Stimulated activated CD8-positive, alpha-beta memory T cell treated with anti-CD3 and anti-CD28 coated beads, Interleukin-7, amount 100 ng/mL, for 48 hours (primary cell): ENCODE results near the gene SORCS2.

Experiments used
- DNase-seq, 2 donors: peaks; one replicate each; pipeline ENCODE4 v3.0.0-alpha.2; 2020; ENCODE audit warnings: low read depth in 1 of 2; ENCODE audit errors: extremely low read depth in 1 of 2

Gene SORCS2

GRCh38 chr4:7285244-7286094, 93.1 kb downstream of the SORCS2 start:
- no peak for DNase-seq

GRCh38 chr4:7286170-7286569, 93.8 kb downstream of the SORCS2 start:
- DNase-seq = no peak

- DNase-seq = no peak
These were observed 94.5 kb downstream of the SORCS2 start for GRCh38 chr4:7286798-7287197.

DNA sequence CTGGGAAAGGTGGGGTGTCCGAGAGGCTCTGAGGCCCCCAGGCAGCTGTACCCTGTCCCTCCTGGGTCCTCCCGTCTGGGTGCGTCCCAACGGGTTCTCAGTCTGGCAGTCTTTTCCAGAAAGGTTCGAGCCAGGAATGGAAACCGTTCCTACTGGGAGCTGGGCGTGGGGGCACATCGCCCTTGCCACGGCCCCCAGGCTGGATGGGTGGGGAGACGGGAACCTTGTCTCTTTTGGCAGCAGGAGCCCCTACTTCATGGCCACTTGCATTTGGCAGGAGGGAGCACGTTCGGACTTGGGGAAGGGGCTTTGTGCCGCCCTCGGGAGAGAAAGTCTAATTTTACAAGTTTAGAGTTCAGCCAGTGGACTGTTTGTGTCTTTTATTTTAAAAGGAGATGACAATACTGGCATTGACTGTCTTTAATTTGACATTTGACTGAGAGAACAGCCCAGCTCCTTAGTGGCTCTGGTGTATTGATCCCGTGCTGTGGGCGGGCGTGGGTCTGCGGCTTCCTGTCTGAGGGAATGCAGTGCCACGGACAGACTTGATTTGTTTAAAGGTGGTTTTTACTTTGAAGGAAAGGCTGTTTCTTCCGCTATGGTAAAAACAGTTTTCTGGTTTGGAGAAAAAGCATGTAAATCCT, 95.1 kb downstream of the SORCS2 start:
- DNase-seq = no peak

DNA sequence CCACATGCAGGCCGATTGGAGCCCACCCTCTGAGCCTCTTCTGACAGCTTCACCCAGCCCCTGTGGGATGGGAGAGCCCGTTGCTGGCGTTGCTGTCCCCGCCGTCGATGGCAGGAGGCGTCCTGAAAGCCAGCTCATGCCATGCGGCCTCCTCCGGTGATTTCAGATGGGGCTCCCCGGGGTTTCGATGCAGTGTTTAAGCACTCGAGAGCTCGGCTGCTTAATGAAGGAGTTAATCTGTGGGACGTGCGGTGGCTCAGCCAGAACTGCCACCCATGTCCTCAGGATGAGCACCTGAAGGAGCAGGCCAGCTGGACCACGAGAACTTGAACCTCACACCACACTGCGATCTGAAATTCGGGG, 95.6 kb downstream of the SORCS2 start:
- DNase-seq = no peak

GRCh38 chr4:7288751-7289523, 96.6 kb downstream of the SORCS2 start:
- no peak for DNase-seq

DNA sequence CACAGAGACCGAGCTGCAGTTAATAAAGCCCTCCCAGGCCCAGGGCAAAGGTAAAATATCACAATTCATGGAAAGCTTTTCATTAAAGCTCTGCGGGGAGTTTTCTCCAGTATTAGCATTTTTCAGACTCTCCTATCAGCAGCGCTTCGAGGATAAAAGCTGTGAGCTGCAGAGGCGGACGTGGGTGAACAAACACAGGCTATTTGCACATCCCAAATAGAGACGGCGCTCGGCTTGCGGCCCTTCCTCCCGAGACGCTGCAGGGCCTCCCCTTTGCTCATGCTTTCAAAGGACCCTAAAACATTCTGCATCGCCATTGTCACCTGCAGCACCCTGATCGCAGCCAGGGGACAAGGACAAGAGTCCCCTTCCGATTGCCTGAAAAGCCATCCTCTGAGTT, 97.3 kb downstream of the SORCS2 start:
- DNase-seq = no peak

- DNase-seq = no peak
These were observed 99.2 kb downstream of the SORCS2 start for GRCh38 chr4:7291372-7292114.

GRCh38 chr4:7293703-7294102, 101.4 kb downstream of the SORCS2 start:
- no peak for DNase-seq

GRCh38 chr4:7294176-7294756, 101.9 kb downstream of the SORCS2 start:
- DNase-seq = no peak

DNA sequence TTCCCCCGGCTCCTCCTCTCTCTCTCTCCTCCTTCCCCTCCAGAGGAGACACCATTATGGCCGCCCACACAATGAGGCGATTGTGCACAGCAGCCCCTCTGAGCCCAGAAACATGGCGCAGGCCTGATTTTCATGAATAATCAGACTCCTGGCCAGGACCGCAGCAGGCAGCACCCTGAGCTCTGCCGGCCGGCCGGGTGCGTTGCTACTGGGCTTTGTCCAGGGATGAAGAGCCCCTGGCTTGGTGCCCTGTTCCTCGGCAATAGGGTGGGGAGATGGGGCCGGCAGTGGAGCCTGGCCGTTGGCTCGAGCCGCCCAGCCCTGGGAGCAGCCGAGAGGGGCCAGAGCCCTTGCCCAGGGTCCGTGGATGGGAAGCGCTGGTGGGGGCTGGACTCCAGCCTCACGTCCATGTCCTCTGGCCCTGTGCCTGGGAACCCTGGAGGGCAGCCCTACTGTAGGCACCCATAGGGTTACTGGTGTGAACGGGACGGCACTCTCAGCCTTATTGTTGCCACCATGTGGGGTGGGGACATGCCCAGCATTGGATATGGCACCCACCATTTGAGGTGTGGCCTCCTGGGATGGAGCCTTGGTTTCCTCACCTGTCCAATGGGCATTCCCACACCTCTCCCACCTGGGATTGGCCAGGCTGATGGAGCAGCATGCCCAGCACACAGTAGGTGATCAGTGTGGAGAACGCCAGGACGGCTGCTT, 103.0 kb downstream of the SORCS2 start:
- no peak for DNase-seq

- DNase-seq = no peak
These were observed 103.7 kb downstream of the SORCS2 start for GRCh38 chr4:7295911-7296660.

DNA sequence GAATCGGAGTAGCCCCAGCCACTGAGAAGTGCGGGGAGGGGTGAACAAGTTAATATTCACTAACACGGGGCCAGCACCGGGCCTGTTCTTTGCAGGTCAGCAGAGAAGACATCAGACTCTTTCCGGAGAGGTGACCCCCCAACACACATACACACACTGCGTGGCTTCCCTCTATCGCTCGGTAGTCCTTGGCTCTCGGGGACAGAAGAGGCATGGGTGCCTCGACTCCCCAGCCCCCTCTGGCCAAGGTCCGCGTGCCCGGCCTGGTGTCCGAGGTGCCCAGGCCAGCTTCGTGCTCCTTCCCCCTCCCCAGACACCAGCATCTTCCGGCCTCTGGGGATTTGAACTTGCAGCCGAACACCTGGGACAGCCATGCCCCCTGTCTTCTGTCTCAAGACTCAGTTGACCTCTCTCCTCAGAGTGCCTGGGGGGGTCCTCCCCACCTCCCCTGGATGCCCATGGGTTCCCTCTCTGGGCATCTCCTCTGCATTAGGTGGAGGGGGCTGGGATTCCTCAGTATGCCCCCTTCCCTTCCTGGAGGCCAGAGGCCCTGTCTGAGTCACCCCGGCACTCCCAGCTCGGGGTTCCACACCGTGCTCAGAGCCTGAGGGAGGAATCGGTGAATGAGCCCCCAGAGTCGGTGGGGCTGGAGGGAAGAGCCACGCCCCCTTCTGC, 104.5 kb downstream of the SORCS2 start:
- no peak for DNase-seq

DNA sequence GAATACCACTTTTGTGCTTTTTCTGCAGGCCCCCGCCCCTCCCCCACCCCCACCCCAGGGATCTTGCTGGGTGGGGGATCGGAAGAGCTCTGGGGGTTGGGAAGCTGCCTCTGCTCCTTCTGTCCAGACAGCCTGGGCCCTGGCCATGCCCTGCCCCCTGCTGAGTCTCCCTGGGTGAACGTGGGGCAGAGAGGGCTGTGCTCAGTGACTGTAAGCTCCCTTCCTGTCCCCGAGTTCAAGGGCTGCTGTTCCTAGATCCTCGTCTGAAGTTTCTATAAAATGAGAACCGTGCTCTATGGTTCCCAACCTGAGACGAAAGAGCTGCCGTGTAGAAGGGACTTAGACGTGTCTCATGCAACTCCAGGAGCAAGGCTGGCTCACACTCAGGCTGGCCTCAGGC, 105.0 kb downstream of the SORCS2 start:
- DNase-seq = no peak

DNA sequence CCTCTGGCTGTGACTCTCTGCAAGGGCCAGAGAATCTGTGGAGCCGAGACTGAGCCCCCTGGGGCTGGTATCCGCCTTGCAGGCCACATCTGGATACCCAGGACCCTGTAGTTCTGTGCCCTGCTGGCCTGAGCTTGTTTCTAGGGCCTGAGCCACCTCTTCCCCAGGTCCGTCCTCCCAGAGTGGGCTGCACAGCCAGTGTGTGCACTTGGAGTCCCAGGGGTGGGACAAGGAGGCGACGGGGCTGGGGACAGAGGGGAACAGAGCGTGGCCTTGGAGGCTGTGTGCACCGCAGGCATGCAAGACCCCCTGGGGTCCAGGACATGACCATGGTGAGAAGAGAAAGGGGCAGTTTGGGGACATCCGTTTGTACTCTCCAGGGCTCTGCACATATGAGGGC, 105.5 kb downstream of the SORCS2 start:
- no peak for DNase-seq

DNA sequence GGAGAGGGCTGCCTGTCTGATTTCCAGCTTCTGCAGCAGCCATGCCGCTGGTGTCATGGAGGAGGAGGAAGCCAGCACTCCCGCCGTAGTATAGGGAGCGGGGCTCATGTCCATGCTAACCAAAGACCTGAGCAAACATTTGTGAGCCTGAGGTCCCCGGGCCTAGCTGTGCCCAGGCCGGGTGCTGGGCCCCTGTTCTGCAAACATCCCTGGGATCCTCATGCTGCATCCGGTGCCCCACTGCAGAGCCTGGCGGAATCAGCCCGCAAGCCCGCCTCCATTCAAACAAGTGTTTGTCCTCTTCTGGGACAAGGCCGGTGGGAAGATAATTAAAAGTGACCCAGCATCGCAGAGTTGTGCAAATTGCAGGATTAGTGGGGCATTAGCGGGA, 106.3 kb downstream of the SORCS2 start:
- no peak for DNase-seq

GRCh38 chr4:7299010-7299907, 106.9 kb downstream of the SORCS2 start:
- no peak for DNase-seq
